ENCODE results near the gene CENATAC. TPM values are rescaled to one million over a fixed set of nuclear protein-coding genes. Genes with fewer than 3 reads are reported as not detected.
"Not testable (repeated sequence)": the region's sequence is repeated elsewhere in the genome, so short reads cannot be mapped to it uniquely, and the experiment has no call there.

CENATAC gene
- total and polyA plus RNA-seq, 9 of the 15 experiments (the other 6 are each of a cell fraction or from before 2014, with no cell fraction given): 2.4 to 25.5 (median 13.7) TPM

GRCh38 chr11:118984337-118984736 lies 13.6 kb upstream of the CENATAC start:
- ATAC-seq; H4K20me1 ChIP-seq (replicated peaks; ENCODE audit: control insufficient read depth, insufficient read depth, low read length); BruUV-seq (replicated peaks); in situ Hi-C loops (cut with MboI); H3K79me2 ChIP-seq (ENCODE audit: control insufficient read depth, insufficient read depth, low read length); H2AFZ ChIP-seq (ENCODE audit: low read depth, low read length); H3K27ac ChIP-seq (ENCODE audit: extremely low read depth, low read depth, low read length); FAIRE-seq; H3K27me3 ChIP-seq (ENCODE audit: control insufficient read depth in 2 of 2, insufficient read depth in 2 of 2, low read length in 2 of 2); H3K4me3 ChIP-seq; H3K9me1 ChIP-seq (ENCODE audit: control insufficient read depth, insufficient read depth, low read length); H3K36me3 ChIP-seq (ENCODE audit: control insufficient read depth, insufficient read depth, low read length); H3K4me2 ChIP-seq (ENCODE audit: insufficient read depth, low read length); CTCF ChIA-PET (ENCODE audit: low intra/inter-chr PET ratio); DNase-seq (ENCODE audit: extremely low read depth in 1 of 4, low spot score in 3 of 4); H3K9me3 ChIP-seq (replicated peaks; ENCODE audit: control insufficient read depth, insufficient read depth, low read depth, low read length); intact Hi-C loops (cut with micrococcal nuclease): not testable (repeated sequence)
- POLR2A ChIA-PET: interaction anchor here (0.7 to 1.0 kb wide), 2 partner anchors 13 to 459 kb away, joined by 3 to 6 read pairs; partner anchors contain the start of gene CENATAC
- H3K9ac ChIP-seq (ENCODE audit: insufficient read depth in 1 of 2, low read depth in 2 of 2, low read length in 2 of 2): peak overlapping the region in 1 of 2 experiments; percentile 66; a peak in 1 of 4 replicates
- WGBS (ENCODE audit: insufficient coverage, low coverage, missing lambda C conversion rate): 49% methylated on average over 8 of the region's 8 CpGs
- H3K4me1 ChIP-seq (replicated peaks in 1 of 2; ENCODE audit: control insufficient read depth in 2 of 2, insufficient read depth in 2 of 2, low read length in 2 of 2): peaks cover 14 to 15% of the 10 kb centered on the region in 2 experiments; a peak in 4 of 5 replicates

GRCh38 chr11:118984825-118985224 lies 13.1 kb upstream of the CENATAC start:
- Histone ChIP-seq H3K27me3 (ENCODE audit: control insufficient read depth in 2 of 2, insufficient read depth in 2 of 2, low read length in 2 of 2) (no peaks in the 10 kb centered on the region), H3K4me1 (replicated peaks in 1 of 2; ENCODE audit: control insufficient read depth in 2 of 2, insufficient read depth in 2 of 2, low read length in 2 of 2) (peaks cover 10 to 12% of the 10 kb centered on the region in 2 experiments; a peak in 4 of 5 replicates), H4K20me1 (replicated peaks; ENCODE audit: control insufficient read depth, insufficient read depth, low read length) (no peaks in the 10 kb centered on the region), H3K27ac (ENCODE audit: extremely low read depth, low read depth, low read length) (no peak overlapping the region), H3K9me1 (ENCODE audit: control insufficient read depth, insufficient read depth, low read length) (no peaks in the 10 kb centered on the region), H3K79me2 (ENCODE audit: control insufficient read depth, insufficient read depth, low read length) (no peaks in the 10 kb centered on the region), H3K9me3 (replicated peaks; ENCODE audit: control insufficient read depth, insufficient read depth, low read depth, low read length) (no peaks in the 10 kb centered on the region), H3K9ac (ENCODE audit: insufficient read depth in 1 of 2, low read depth in 2 of 2, low read length in 2 of 2) (peak overlapping the region in 1 of 2 experiments; percentile 66; a peak in 2 of 4 replicates), H3K4me3 (no peak overlapping the region), H3K36me3 (ENCODE audit: control insufficient read depth, insufficient read depth, low read length) (no peaks in the 10 kb centered on the region), H2AFZ (ENCODE audit: low read depth, low read length) (no peak overlapping the region), H3K4me2 (ENCODE audit: insufficient read depth, low read length) (no peak overlapping the region)
- WGBS (ENCODE audit: insufficient coverage, low coverage, missing lambda C conversion rate): 68% methylated on average over 2 of the region's 2 CpGs
- ATAC-seq (no peak), FAIRE-seq (no peak), DNase-seq (ENCODE audit: extremely low read depth in 1 of 4, low spot score in 3 of 4) (no peak)
- no TSS peak for BruUV-seq (replicated peaks)
- ChIA-PET CTCF (ENCODE audit: low intra/inter-chr PET ratio) (no interaction called here), POLR2A (interaction anchor here (0.7 to 1.1 kb wide), 3 partner anchors 13 to 460 kb away, joined by 3 to 6 read pairs (median 4); partner anchors contain the start of gene CENATAC)
- intact Hi-C loops (cut with micrococcal nuclease): no loop called here
- in situ Hi-C loops (cut with MboI): no loop called here
- no peak for TF ChIP-seq RFX1 (IDR thresholded peaks at IDR 0.05)
- no peak for TF ChIP-seq MBD1 (CRISPR knock-in tag; IDR thresholded peaks at IDR 0.05)
- no peak for TF ChIP-seq ZFP1 (CRISPR knock-in tag; IDR thresholded peaks at IDR 0.05)
- no peak for TF ChIP-seq ZKSCAN8 (CRISPR knock-in tag; IDR thresholded peaks at IDR 0.05)
